OCI-LY1 (cell line): ENCODE measurements around the gene ENTPD7.

Experiments used
- H2AFZ ChIP-seq: fragments of 200-600 bp; sonication (generic), shearing (Covaris generic); 2 replicates; pipeline ENCODE4 v1.6.0; 2014; ENCODE audit warnings: antibody characterized with exemption, mild to moderate bottlenecking, low read length
- H3F3A ChIP-seq: fragments of 200-600 bp; sonication (generic), shearing (Covaris generic); 2 replicates; pipeline ENCODE4 v1.6.0; 2014; ENCODE audit warnings: mild to moderate bottlenecking, antibody characterized with exemption, low read length, moderate library complexity; ENCODE audit not compliant: insufficient read depth
- H3K27ac ChIP-seq: fragments of 200-600 bp; sonication (generic); 2 replicates; pipeline ENCODE4 v1.5.1; 2014; ENCODE audit warnings: low read length, mixed run types, mild to moderate bottlenecking, low read depth; ENCODE audit not compliant: poor library complexity, severe bottlenecking
- H3K27me3 ChIP-seq: fragments of 200-600 bp; sonication (generic); 2 replicates; pipeline ENCODE4 v1.6.0; 2014; ENCODE audit warnings: antibody characterized with exemption, mild to moderate bottlenecking, low read length, moderate library complexity; ENCODE audit not compliant: insufficient read depth
- H3K36me3 ChIP-seq: fragments of 200-600 bp; sonication (generic); 2 replicates; pipeline ENCODE4 v1.6.1; 2014; ENCODE audit warnings: mild to moderate bottlenecking, antibody characterized with exemption, low read length, moderate library complexity, mixed read lengths; ENCODE audit not compliant: insufficient read depth
- H3K4me1 ChIP-seq: fragments of 200-600 bp; sonication (generic); 2 replicates; pipeline ENCODE4 v1.5.1; 2014; ENCODE audit warnings: mild to moderate bottlenecking, low read length, moderate library complexity; ENCODE audit not compliant: insufficient read depth, severe bottlenecking
- H3K4me2 ChIP-seq: fragments of 200-600 bp; sonication (generic), shearing (Covaris generic); 2 replicates; pipeline ENCODE4 v1.6.1; 2014; ENCODE audit warnings: low read length
- H3K4me3 ChIP-seq: fragments of 200-600 bp; sonication (generic); 2 replicates; pipeline ENCODE4 v1.5.1; 2014; ENCODE audit warnings: low read length, low read depth, mild to moderate bottlenecking, mixed read lengths; ENCODE audit not compliant: poor library complexity, severe bottlenecking
- H3K79me2 ChIP-seq: fragments of 200-600 bp; shearing (Covaris generic); 2 replicates; pipeline ENCODE4 v1.6.1; 2016; ENCODE audit warnings: mixed run types, low read length, mixed read lengths; ENCODE audit not compliant: insufficient read depth
- H3K9ac ChIP-seq: fragments of 200-600 bp; sonication (generic), shearing (Covaris generic); 2 replicates; pipeline ENCODE4 v1.6.1; 2014; ENCODE audit warnings: mild to moderate bottlenecking, low read length, mixed read lengths
- H3K9me2 ChIP-seq: fragments of 200-600 bp; sonication (generic), shearing (Covaris generic); 2 replicates; pipeline ENCODE4 v1.6.1; 2014; ENCODE audit warnings: low read depth, mild to moderate bottlenecking, low read length, mixed read lengths
- H3K9me3 ChIP-seq: fragments of 200-600 bp; shearing (Covaris generic); 2 replicates; pipeline ENCODE4 v1.6.1; 2014; ENCODE audit warnings: low read length, mixed read lengths
- H4K20me1 ChIP-seq: fragments of 200-600 bp; sonication (generic), shearing (Covaris generic); 2 replicates; pipeline ENCODE4 v1.6.0; 2016; ENCODE audit warnings: mild to moderate bottlenecking, low read length; ENCODE audit not compliant: insufficient read depth
- CTCF ChIP-seq: fragments of 200-600 bp; sonication (generic), shearing (Covaris generic); IDR thresholded peaks from 2 replicates; pipeline ENCODE4 v1.5.1; 2017; ENCODE audit warnings: mild to moderate bottlenecking, antibody characterized with exemption, low read length, moderate library complexity, mixed read lengths
- EZH2 ChIP-seq: fragments of 200-600 bp; sonication (generic), shearing (Covaris generic); IDR thresholded peaks from 2 replicates; pipeline ENCODE4 v1.8.0; 2017; ENCODE audit warnings: borderline replicate concordance, mixed run types, mild to moderate bottlenecking, antibody characterized with exemption, low read length, moderate library complexity, mixed read lengths

Gene ENTPD7

GRCh38 chr10:99676426-99676825 lies 17.1 kb downstream of the ENTPD7 start:
- H3K27ac ChIP-seq: no peak overlapping the region
- H3K4me2 ChIP-seq: no peak overlapping the region
- TF ChIP-seq CTCF (no peak), EZH2 (no peak)
- H3K27me3 ChIP-seq: no peaks in the 10 kb centered on the region
- no peak overlapping the region for H2AFZ ChIP-seq
- H3K79me2 ChIP-seq: no peaks in the 10 kb centered on the region
- H3K4me3 ChIP-seq: no peak overlapping the region
- no peaks in the 10 kb centered on the region for H3K9me2 ChIP-seq
- no peaks in the 10 kb centered on the region for H3K36me3 ChIP-seq
- no peaks in the 10 kb centered on the region for H4K20me1 ChIP-seq
- H3K4me1 ChIP-seq: no peaks in the 10 kb centered on the region
- no peak overlapping the region for H3K9ac ChIP-seq
- H3K9me3 ChIP-seq: no peaks in the 10 kb centered on the region
- no peaks in the 10 kb centered on the region for H3F3A ChIP-seq

DNA sequence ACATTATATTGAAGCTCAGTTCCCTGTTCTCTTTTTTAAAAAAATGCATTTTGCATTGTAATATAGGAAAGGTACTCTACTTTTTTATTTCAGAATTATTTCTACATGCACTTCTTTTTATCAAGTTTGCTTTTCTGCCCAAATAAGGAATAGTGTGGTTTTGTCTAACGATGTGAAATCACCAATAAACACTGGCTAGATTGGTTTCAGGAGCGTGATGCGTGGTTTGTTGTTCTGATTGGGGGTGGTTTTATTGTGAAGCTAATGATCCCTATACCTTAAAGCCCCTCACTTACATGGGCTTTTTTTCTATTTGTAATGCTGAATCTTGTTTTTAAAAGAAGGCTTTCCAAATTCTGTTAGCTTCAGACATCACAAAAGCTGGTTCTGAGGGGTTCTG lies 17.6 kb downstream of the ENTPD7 start:
- Histone ChIP-seq H3K4me1 (no peaks in the 10 kb centered on the region), H3K4me3 (no peak overlapping the region), H4K20me1 (no peaks in the 10 kb centered on the region), H3K9ac (no peak overlapping the region), H3K9me3 (no peaks in the 10 kb centered on the region), H3K27ac (no peak overlapping the region), H3K27me3 (no peaks in the 10 kb centered on the region), H3K36me3 (no peaks in the 10 kb centered on the region), H3K9me2 (no peaks in the 10 kb centered on the region), H3K79me2 (no peaks in the 10 kb centered on the region), H3K4me2 (no peak overlapping the region), H3F3A (no peaks in the 10 kb centered on the region), H2AFZ (no peak overlapping the region)
- TF ChIP-seq EZH2 (no peak), CTCF (no peak)

DNA sequence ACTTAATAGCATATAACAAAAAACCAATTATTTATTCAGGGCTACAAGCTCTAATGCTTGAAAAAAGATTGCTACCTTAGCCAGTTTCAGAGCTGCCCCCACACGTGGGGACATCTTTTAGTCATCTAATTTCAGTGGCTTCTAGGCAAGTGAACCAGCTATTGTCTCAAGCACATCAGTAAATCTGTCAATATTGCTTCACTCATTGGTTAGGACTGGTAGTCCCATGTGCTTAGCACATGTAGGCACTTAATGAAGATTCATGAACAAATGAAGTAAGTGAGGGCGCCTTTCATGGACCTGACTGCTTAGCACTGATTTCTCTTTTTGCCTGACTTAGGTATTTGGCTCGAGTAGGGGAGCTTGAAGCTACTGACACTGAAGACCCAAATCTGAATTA lies 19.6 kb downstream of the ENTPD7 start:
- Histone ChIP-seq H3K36me3 (no peaks in the 10 kb centered on the region), H3K9ac (no peak overlapping the region), H3K4me2 (no peak overlapping the region), H3K27ac (no peak overlapping the region), H3K9me2 (no peaks in the 10 kb centered on the region), H3K4me3 (no peak overlapping the region), H4K20me1 (no peaks in the 10 kb centered on the region), H3K9me3 (no peaks in the 10 kb centered on the region), H3K4me1 (no peaks in the 10 kb centered on the region), H3K27me3 (no peaks in the 10 kb centered on the region), H2AFZ (no peak overlapping the region), H3F3A (no peaks in the 10 kb centered on the region), H3K79me2 (no peaks in the 10 kb centered on the region)
- no peak for TF ChIP-seq EZH2
- TF ChIP-seq CTCF: no peak
